ENCODE measurements around the gene KIFAP3. TPM values are rescaled to one million over a fixed set of nuclear protein-coding genes. Genes with fewer than 3 reads are reported as not detected.

KIFAP3 gene
- polyA plus RNA-seq, 3 donors, result 2.1 to 4.7 (median 2.2) TPM

DNA sequence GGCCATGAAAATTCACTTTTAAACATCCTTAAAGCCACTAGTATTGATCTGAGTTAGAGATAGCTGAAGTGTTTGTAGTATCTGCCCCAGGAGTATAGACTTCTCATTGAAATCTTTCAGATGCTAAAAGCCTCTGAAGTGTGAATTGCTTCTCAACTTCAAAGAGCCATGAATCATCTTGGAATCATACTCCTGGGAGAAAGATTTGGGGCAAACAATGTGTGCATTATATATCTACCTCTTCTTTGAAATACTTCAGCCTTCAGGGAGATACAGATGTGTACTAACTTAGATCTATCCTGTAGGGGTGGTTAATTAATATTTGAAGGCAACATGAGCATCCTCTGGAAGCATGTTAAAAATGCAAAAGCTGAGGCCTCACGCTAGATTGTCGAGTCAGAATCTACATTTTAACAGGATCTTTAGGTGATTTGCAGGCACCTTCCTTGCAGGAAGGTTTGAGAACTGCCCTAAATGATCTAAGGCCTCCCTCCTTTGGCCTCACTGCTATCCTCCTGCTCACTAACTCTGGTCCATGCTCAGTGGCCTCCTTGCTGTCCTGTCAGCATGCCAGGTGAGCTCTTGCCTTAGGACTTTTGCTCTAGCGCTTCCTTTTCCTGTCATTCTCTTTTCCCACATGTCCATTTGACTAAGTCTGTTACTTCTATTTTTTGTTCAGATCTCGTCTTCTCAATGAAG lies 174.8 kb downstream of the KIFAP3 start:
- H3K4me1 Mint-ChIP-seq, result peaks cover 24% of the 10 kb centered on the region

DNA sequence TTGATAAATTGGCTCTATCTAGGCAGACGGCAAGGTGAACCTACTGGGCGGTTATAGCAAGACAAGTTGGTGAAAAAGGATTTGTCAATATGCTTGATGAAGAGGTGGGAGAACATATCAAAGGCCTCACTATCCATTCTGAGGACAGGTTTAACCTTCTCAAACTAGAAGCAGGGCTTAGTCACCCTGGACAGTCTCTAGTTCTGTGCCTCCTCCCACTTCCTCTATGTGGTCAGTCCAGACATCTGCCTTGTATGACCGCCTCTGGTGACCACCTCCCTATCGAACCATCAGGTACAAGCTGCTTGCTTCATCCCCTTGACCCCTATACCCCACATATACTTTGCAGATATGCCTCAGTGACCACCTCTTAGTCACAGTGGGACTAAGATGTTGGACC lies 178.5 kb downstream of the KIFAP3 start:
- WGBS (ENCODE audit: insufficient coverage), result 20% methylated on average over 1 of the region's 4 CpGs
- Mint-ChIP-seq H3K4me3 (no peak overlapping the region), H3K9me3 (no peaks in the 10 kb centered on the region)

More for the DNA sequence above, 174.8 kb downstream of the KIFAP3 start:
- no peak for DNase-seq
- H3K27ac Mint-ChIP-seq, result no peak overlapping the region
- peaks cover 0 to 5% (median 0%) of the 10 kb centered on the region in 7 donors for H3K9me3 Mint-ChIP-seq
- H3K4me1 ChIP-seq (ENCODE audit: control insufficient read depth in 1 of 2, insufficient read depth in 2 of 2, low read length in 2 of 2), result peaks cover 8 to 20% of the 10 kb centered on the region in 2 donors
- TF ChIP-seq, protein P1, sequence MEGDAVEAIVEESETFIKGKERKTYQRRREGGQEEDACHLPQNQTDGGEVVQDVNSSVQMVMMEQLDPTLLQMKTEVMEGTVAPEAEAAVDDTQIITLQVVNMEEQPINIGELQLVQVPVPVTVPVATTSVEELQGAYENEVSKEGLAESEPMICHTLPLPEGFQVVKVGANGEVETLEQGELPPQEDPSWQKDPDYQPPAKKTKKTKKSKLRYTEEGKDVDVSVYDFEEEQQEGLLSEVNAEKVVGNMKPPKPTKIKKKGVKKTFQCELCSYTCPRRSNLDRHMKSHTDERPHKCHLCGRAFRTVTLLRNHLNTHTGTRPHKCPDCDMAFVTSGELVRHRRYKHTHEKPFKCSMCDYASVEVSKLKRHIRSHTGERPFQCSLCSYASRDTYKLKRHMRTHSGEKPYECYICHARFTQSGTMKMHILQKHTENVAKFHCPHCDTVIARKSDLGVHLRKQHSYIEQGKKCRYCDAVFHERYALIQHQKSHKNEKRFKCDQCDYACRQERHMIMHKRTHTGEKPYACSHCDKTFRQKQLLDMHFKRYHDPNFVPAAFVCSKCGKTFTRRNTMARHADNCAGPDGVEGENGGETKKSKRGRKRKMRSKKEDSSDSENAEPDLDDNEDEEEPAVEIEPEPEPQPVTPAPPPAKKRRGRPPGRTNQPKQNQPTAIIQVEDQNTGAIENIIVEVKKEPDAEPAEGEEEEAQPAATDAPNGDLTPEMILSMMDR (IDR thresholded peaks at IDR 0.05), result no peak
- H3K27me3 ChIP-seq (ENCODE audit: control insufficient read depth in 2 of 2, insufficient read depth in 2 of 2, low read length in 2 of 2), result peaks cover 6% of the 10 kb centered on the region in 2 donors
- no peak overlapping the region for H3K27ac ChIP-seq (ENCODE audit: low read depth in 1 of 2, low read length in 2 of 2)
- H3K4me3 ChIP-seq (replicated peaks in 1 of 3; ENCODE audit: low read depth in 2 of 3, low read length in 3 of 3), result no peak overlapping the region
- H3K9ac ChIP-seq (ENCODE audit: insufficient read depth, low read length, poor library complexity, severe bottlenecking), result no peak overlapping the region
- no peaks in the 10 kb centered on the region for H4K20me1 ChIP-seq (ENCODE audit: insufficient read depth, low read length)
- no peaks in the 10 kb centered on the region for H3K36me3 ChIP-seq (replicated peaks in 1 of 2; ENCODE audit: control insufficient read depth in 1 of 2, insufficient read depth in 2 of 2, low read length in 2 of 2)
- peaks cover 13 to 27% (median 17%) of the 10 kb centered on the region in 3 donors for H3K27me3 Mint-ChIP-seq (ENCODE audit: low read depth in 3 of 3)
- H3K9me3 ChIP-seq (replicated peaks in 1 of 2; ENCODE audit: control insufficient read depth in 1 of 2, insufficient read depth in 1 of 2, low read length in 2 of 2), result no peaks in the 10 kb centered on the region
- H2AFZ ChIP-seq (ENCODE audit: insufficient read depth, low read depth, low read length, poor library complexity, severe bottlenecking), result no peak overlapping the region
- H3K36me3 Mint-ChIP-seq, result no peaks in the 10 kb centered on the region
- intact Hi-C loops (cut with micrococcal nuclease), result loop anchor here in 1 of 2 donors (10.0 kb wide), 3 partner anchors 175 to 635 kb away; partner anchors contain the start of genes BLZF1, GORAB, KIFAP3 and NME7
- 83% methylated on average over 4 of the region's 4 CpGs for WGBS (ENCODE audit: insufficient coverage)
- H3K79me2 ChIP-seq (ENCODE audit: insufficient read depth, low read length), result no peaks in the 10 kb centered on the region
- H3K4me3 Mint-ChIP-seq, result no peak overlapping the region
- H3K4me2 ChIP-seq (replicated peaks; ENCODE audit: extremely low read depth, low read length, poor library complexity, severe bottlenecking), result no peak overlapping the region

More for the DNA sequence above, 178.5 kb downstream of the KIFAP3 start:
- no peak overlapping the region for H2AFZ ChIP-seq (ENCODE audit: insufficient read depth, low read depth, low read length, poor library complexity, severe bottlenecking)
- H3K27ac Mint-ChIP-seq, result peak overlapping the region in 3 of 7 donors; percentile 20 to 39 (median 27)
- peaks cover 16 to 35% of the 10 kb centered on the region in 2 donors for H3K4me1 ChIP-seq (ENCODE audit: control insufficient read depth in 1 of 2, insufficient read depth in 2 of 2, low read length in 2 of 2)
- no peaks in the 10 kb centered on the region for H3K9me3 ChIP-seq (replicated peaks in 1 of 2; ENCODE audit: control insufficient read depth in 1 of 2, insufficient read depth in 1 of 2, low read length in 2 of 2)
- H3K36me3 ChIP-seq (replicated peaks in 1 of 2; ENCODE audit: control insufficient read depth in 1 of 2, insufficient read depth in 2 of 2, low read length in 2 of 2), result no peaks in the 10 kb centered on the region
- intact Hi-C loops (cut with micrococcal nuclease), result loop anchor here in 1 of 2 donors (10.0 kb wide), 3 partner anchors 179 to 639 kb away; partner anchors contain the start of genes BLZF1, GORAB, KIFAP3 and NME7
- H3K79me2 ChIP-seq (ENCODE audit: insufficient read depth, low read length), result peaks cover 24% of the 10 kb centered on the region
- H3K4me3 ChIP-seq (replicated peaks in 1 of 3; ENCODE audit: low read depth in 2 of 3, low read length in 3 of 3), result no peak overlapping the region
- no peak overlapping the region for H3K27ac ChIP-seq (ENCODE audit: low read depth in 1 of 2, low read length in 2 of 2)
- peaks cover 34% of the 10 kb centered on the region for H3K4me1 Mint-ChIP-seq
- H4K20me1 ChIP-seq (ENCODE audit: insufficient read depth, low read length), result no peaks in the 10 kb centered on the region
- peaks cover 3 to 16% (median 11%) of the 10 kb centered on the region in 3 donors for H3K27me3 Mint-ChIP-seq (ENCODE audit: low read depth in 3 of 3)
- no peaks in the 10 kb centered on the region for H3K36me3 Mint-ChIP-seq
- no peak overlapping the region for H3K9ac ChIP-seq (ENCODE audit: insufficient read depth, low read length, poor library complexity, severe bottlenecking)
- peaks cover 0 to 4% of the 10 kb centered on the region in 2 donors for H3K27me3 ChIP-seq (ENCODE audit: control insufficient read depth in 2 of 2, insufficient read depth in 2 of 2, low read length in 2 of 2)
- H3K4me2 ChIP-seq (replicated peaks; ENCODE audit: extremely low read depth, low read length, poor library complexity, severe bottlenecking), result no peak overlapping the region
- TF ChIP-seq, protein P1 (IDR thresholded peaks at IDR 0.05), result no peak
- DNase-seq, result peak; percentile 40 to 69 (median 61)
